ENCODE measurements around the gene TMED5. TPM values are rescaled to one million over a fixed set of nuclear protein-coding genes. Genes with fewer than 3 reads are reported as not detected.

Gene TMED5
- total RNA-seq, 1 experiment from 2014 or later: 5.8 TPM

DNA sequence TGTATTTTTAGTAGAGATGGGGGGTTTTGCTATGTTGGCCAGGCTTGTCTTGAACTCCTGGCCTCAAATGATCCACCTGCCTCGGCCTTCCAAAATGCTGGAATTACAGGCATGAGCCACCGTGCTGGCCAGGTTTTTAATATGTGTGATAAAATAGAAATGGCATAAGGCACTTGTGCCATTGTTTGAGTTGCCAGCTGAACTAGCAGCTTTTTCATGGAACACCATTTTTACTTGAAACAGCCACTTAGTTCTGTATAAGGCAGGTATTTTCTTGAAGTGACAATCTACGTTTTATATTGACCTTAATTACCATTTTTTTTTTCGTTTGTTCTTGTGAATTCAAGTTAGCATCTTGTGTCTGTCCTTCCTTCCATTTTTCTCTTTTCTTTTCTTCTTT lies 72.8 kb downstream of the TMED5 start:
- Histone ChIP-seq H3K27me3 (no peaks in the 10 kb centered on the region), H3K4me3 (no peak overlapping the region)

DNA sequence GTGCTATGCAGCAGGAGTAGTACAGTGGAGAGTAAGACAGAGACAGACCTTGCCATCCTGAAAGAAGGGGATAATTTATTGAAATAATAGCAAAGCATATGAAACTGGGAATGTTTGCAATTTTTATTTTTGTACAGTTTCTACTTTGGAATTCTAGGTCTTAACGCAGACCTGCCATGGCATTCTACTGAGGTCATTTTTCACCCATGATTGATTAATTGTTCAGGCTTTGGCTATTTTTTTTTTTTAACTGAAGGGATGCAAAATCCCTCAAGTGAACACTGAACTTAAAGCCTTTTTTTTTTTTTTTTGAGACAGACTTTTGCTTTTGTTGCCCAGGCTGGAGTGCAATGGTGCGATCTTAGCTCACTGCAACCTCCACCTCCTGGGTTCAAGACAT lies 74.0 kb downstream of the TMED5 start:
- no peak for DNase-seq

More for the DNA sequence above, 72.8 kb downstream of the TMED5 start:
- no peak for DNase-seq
- Histone ChIP-seq H3K36me3 (peaks cover 40% of the 10 kb centered on the region), H3K9me3 (peaks cover 16% of the 10 kb centered on the region)

DNA sequence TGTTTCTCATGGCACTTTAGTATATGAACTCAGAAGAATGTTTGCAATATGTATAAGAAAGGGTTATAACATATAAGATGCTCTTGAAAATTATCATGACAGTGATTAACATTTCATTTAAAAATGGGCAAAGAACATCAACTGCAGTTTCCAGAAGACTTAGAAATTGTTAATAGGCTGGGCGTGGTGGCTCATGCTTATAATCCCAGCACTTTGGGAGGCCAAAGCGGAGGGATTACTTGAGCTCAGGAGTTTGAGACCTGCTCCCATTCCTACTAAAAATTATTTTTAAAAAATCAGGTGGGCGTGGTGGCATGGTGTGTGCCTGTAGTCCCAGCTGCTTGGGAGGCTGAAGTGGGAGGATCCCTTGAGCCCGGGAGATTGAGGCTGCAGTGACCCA lies 78.1 kb downstream of the TMED5 start:
- DNase-seq: no peak
- H3K9me3 ChIP-seq: peaks cover 5% of the 10 kb centered on the region; the same call in 1 of the 2 replicates
- peaks cover 24% of the 10 kb centered on the region for H3K36me3 ChIP-seq
- no peak overlapping the region for H3K4me3 ChIP-seq
- no peaks in the 10 kb centered on the region for H3K27me3 ChIP-seq

More for the DNA sequence above, 74.0 kb downstream of the TMED5 start:
- Histone ChIP-seq H3K27me3 (no peaks in the 10 kb centered on the region), H3K36me3 (peaks cover 40% of the 10 kb centered on the region), H3K9me3 (peaks cover 16% of the 10 kb centered on the region), H3K4me3 (no peak overlapping the region)

Other genes with a start within 250 kb of the TMED5 start
- 1.5 and 3.8 TPM in 2 replicates for gene DIPK1A, start 219.0 kb downstream of the TMED5 start, total RNA-seq (2014; rRNA removed; shearing (Covaris generic); ENCODE audit: low replicate concordance)
- 2.8 and 23.8 TPM in 2 replicates for gene MTF2, start 101.1 kb downstream of the TMED5 start, total RNA-seq (2014; rRNA removed; shearing (Covaris generic); ENCODE audit: low replicate concordance)
- 5.5 and 42.1 TPM in 2 replicates for gene CCDC18, start 311 bp upstream of the TMED5 start, total RNA-seq (2014; rRNA removed; shearing (Covaris generic); ENCODE audit: low replicate concordance)
- 50.0 and 79.3 TPM in 2 replicates for gene DR1, start 165.5 kb upstream of the TMED5 start, total RNA-seq (2014; rRNA removed; shearing (Covaris generic); ENCODE audit: low replicate concordance)

Data from MG63 (cell line).